HG03432 (cell line): ENCODE data around the gene IGF2BP1.
"Not testable (repeated sequence)": the region's sequence is repeated elsewhere in the genome, so short reads cannot be mapped to it uniquely, and the experiment has no call there.

Source experiments
- ATAC-seq: cut with Tn5 transposase; IDR thresholded peaks from one replicate; pipeline ENCODE4 v1.9.1; 2021; ENCODE audit warnings: mild to moderate bottlenecking, moderate library complexity; ENCODE audit not compliant: unreplicated experiment

The IGF2BP1 gene

DNA sequence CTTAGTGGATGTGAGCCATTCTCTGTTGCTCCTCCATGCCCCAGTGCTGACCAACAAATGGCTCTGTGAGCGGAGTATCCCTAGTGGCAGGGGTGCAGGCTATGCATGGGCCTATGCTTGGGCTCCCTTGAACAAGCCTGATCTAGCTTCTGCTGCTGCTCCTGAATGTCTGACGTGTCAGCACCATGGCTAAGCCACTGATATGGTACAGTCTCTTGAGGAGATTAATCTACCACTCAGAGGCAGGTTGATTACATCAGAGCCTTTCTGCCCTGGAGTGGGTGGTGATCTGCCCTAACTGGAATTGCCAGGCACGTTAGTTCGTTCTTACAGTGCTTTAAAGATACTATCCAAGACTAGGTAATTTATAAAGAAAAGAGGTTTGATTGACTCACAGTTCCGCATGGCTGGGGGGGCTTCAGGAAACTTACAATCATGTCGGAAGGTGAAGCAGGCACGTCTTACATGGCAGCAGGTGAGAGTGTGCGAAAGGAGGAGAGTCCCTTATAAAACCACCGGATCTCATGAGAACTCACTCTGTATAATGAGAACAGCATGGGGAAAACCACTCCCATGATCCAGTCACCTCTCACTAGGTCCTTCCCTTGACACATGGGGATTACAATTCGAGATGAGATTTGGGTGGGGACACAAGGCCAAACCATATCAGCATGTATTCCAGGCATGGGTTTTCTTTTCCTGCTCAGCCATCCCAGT lies 93.9 kb downstream of the IGF2BP1 start:
- ATAC-seq = no peak

DNA sequence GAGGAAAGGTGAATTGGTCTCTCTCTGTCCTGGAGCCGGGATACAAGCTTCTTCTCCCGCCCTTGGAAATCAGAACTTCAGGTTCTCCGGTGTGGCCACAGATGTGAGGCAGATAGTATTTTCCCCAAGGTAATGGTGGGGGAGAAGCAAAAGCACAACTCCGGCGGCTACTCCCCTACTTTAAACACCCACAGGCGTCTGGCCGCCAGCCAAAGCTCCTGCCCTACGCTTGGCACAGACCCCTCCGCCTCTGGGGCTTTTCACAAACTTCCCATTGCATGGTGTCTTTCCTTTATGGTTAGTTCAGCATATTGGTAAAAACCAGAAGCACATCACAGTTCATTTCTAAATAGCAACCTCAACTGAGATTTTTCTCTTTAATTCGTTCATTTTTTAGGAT lies 95.9 kb downstream of the IGF2BP1 start:
- ATAC-seq = no peak

- no peak for ATAC-seq
Measured at GRCh38 chr17:49100601-49101000, 103.4 kb downstream of the IGF2BP1 start.

DNA sequence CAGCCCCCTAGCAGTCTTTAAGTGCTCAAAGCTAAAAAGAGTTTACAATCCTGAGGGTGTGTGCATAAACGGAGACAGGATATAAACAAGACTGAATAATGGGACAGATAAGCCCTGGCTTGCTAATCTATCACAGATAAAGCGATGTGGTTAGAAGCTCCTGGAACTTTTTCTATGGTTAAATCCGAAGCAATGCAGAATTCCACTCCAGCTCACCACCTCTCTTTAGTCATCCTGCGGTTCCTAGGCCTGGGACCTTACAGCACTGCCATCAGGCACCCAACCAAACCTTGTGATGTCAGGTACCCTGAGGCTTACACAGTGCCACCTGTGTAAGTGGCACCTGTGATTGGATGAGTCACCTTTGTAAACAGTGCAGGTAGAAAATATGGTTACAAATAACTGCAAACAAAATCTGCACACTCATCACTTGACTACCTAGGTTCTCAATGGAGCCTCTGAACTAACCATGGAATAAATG lies 103.9 kb downstream of the IGF2BP1 start:
- no peak for ATAC-seq

GRCh38 chr17:49103360-49103759 lies 106.2 kb downstream of the IGF2BP1 start:
- not testable (repeated sequence) for ATAC-seq

GRCh38 chr17:49104511-49105074 lies 107.4 kb downstream of the IGF2BP1 start:
- ATAC-seq = no peak
